ENCODE measurements around the gene ADARB2. TPM values are rescaled to one million over a fixed set of nuclear protein-coding genes. Genes with fewer than 3 reads are reported as not detected.
A peak's percentile ranks its signal among the peaks of the same experiment; 100 is the strongest.

Gene ADARB2
- total RNA-seq, 4 donors from 2014 or later = 2.0 to 9.9 (median 5.1) TPM

DNA sequence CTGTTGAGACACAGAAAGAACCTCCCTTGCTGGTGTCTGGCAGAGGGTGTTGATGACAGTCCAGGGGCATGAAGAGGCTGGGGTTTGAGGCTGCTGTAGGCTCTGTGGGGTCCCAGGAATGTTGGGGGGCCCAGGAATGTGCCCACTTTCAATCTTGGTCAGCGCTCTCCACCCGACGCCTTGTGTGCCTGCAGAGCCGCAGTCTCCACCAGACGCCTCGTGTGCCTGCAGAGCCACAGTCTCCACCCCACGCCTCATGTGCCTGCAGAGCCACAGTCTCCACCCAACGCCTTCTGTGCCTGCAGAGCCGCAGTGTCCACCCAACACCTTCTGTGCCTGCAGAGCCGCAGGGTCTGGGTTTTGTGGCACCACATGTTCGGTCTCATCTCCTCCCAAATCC lies 84.0 kb downstream of the ADARB2 start:
- no peaks in the 10 kb centered on the region for H3K36me3 ChIP-seq
- no peaks in the 10 kb centered on the region for H3K27me3 ChIP-seq
- no peak overlapping the region for H3K27ac ChIP-seq
- H3K9me3 ChIP-seq = no peaks in the 10 kb centered on the region
- H3K4me3 ChIP-seq = no peak overlapping the region
- DNase-seq = no peak
- no peaks in the 10 kb centered on the region for H3K4me1 ChIP-seq
- TF ChIP-seq, protein P1, sequence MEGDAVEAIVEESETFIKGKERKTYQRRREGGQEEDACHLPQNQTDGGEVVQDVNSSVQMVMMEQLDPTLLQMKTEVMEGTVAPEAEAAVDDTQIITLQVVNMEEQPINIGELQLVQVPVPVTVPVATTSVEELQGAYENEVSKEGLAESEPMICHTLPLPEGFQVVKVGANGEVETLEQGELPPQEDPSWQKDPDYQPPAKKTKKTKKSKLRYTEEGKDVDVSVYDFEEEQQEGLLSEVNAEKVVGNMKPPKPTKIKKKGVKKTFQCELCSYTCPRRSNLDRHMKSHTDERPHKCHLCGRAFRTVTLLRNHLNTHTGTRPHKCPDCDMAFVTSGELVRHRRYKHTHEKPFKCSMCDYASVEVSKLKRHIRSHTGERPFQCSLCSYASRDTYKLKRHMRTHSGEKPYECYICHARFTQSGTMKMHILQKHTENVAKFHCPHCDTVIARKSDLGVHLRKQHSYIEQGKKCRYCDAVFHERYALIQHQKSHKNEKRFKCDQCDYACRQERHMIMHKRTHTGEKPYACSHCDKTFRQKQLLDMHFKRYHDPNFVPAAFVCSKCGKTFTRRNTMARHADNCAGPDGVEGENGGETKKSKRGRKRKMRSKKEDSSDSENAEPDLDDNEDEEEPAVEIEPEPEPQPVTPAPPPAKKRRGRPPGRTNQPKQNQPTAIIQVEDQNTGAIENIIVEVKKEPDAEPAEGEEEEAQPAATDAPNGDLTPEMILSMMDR (IDR thresholded peaks at IDR 0.05) = no peak
- no peak for TF ChIP-seq POLR2A (IDR thresholded peaks at IDR 0.05)

DNA sequence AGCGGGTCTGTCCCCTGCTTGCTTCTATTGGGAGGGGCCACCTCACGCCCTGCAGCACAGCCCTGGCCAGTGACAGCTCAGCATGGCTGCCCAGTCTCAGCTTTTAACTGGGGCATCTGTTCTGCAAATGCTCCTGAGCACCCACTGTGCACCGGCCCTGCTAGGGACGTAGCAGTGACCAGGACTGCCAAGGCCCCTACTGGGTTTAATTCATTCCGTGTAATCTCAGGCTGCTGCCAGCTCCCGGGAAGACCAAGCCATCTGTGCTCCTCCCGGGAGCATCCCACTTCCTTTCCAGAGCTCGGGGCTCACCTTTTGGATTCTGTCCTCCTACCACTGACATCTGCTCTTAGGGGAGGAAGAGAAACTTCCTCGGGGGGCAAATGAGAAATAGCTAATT lies 85.2 kb downstream of the ADARB2 start:
- Histone ChIP-seq H3K27ac (no peak overlapping the region), H3K27me3 (no peaks in the 10 kb centered on the region), H3K9me3 (no peaks in the 10 kb centered on the region), H3K4me1 (no peaks in the 10 kb centered on the region), H3K4me3 (no peak overlapping the region), H3K36me3 (no peaks in the 10 kb centered on the region)
- DNase-seq = peak in 1 of 3 donors; percentile 4
- TF ChIP-seq, protein P1 (IDR thresholded peaks at IDR 0.05) = no peak
- TF ChIP-seq POLR2A (IDR thresholded peaks at IDR 0.05) = no peak

DNA sequence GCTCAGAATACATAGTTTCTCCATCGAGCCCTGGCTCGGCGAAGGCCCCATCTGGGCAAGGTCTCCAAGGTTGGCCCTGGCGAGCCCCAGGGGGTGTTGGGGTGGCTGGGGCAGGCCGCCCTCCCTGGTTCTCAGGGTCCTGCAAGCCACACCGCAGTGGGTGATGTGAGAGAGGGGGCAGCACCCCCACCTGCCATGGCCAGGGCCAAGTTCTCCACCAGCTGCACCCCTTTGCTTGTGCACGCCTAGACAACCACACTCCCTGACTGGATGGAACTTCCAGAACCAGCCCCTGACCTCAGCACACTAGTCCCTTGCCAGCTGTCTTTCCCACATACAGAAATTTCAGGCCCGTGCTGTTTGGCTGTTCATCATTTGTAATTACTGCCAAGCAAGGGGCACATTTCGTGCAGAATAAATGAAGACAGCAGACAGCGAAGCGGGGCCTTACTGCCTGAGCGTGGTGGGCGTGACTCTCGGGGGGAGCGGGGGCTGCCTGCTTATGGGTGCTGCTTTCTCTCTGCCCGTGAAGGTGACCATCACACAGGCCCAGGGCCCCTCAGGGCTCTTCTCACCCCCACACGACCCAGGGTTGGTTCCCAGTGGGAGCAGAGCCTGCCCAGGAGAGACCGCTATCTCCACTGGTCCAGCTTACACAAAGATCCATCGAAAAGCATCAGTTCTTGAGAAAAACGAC lies 85.9 kb downstream of the ADARB2 start:
- Histone ChIP-seq H3K4me1 (no peaks in the 10 kb centered on the region), H3K4me3 (no peak overlapping the region), H3K27me3 (no peaks in the 10 kb centered on the region), H3K27ac (no peak overlapping the region), H3K9me3 (no peaks in the 10 kb centered on the region), H3K36me3 (no peaks in the 10 kb centered on the region)
- TF ChIP-seq POLR2A (IDR thresholded peaks at IDR 0.05) = no peak
- TF ChIP-seq, protein P1 (IDR thresholded peaks at IDR 0.05) = no peak
- peak in 1 of 3 donors; percentile 11 for DNase-seq

DNA sequence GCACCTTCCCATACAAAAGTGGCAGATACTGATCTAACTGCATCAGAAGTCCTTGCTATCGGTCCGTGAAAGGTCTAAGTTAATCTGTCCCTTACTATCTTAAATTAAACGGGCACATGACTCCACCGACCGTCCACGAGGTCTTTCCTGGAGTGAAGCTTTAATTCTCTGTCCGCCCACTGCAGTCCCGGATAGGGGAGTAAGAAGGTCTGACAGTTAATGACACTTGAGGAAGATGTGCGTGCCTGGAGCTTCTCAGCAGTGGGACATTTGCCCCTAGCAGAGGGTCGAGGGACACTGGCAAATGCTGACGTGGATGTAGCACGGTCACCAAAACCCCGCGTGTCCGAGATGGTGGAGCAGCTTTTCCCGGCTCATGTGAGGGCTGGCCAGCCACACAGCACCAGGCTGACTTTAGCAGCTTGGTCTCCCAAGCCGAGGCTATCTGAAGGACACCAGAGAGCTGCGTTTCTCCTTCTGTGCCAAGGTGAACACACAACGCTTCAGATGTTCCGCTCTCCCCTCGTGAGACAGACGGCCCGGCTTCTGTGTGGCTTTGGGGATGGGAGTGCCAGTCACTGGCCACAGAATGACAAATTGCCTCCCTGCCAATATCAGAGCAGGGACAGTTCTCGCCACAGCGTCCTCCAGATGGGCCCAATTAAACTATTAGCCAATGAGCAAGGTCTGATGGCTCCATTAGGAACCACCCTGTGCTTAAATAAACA lies 86.6 kb downstream of the ADARB2 start:
- Histone ChIP-seq H3K36me3 (no peaks in the 10 kb centered on the region), H3K9me3 (no peaks in the 10 kb centered on the region), H3K27me3 (no peaks in the 10 kb centered on the region), H3K4me3 (no peak overlapping the region), H3K4me1 (no peaks in the 10 kb centered on the region), H3K27ac (no peak overlapping the region)
- TF ChIP-seq POLR2A (IDR thresholded peaks at IDR 0.05) = no peak
- TF ChIP-seq, protein P1 (IDR thresholded peaks at IDR 0.05) = no peak
- peak in 1 of 3 donors; percentile 2 for DNase-seq

DNA sequence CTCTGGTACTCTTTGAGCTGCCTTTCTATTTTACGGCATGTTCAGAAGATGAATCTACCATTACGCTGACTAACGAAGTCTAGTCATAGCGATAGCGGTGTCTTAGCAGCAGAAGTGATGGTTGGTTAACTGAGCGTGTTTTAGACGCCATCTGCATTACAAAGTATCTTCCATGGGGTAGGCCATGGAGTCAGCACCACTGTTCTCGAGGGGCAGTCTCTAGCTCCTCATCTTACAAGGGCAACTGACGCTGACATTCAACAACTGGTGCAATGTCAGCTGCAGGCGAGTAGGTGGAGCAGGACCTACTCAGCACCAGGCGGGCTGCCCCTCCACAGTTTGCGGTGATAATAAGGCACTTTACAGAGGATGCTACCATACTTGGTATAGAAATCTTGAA lies 88.7 kb downstream of the ADARB2 start:
- no peak for DNase-seq
- H3K4me1 ChIP-seq = no peaks in the 10 kb centered on the region
- no peaks in the 10 kb centered on the region for H3K36me3 ChIP-seq
- H3K27ac ChIP-seq = no peak overlapping the region
- H3K9me3 ChIP-seq = no peaks in the 10 kb centered on the region
- H3K27me3 ChIP-seq = no peaks in the 10 kb centered on the region
- no peak overlapping the region for H3K4me3 ChIP-seq
- TF ChIP-seq POLR2A (IDR thresholded peaks at IDR 0.05) = no peak
- TF ChIP-seq, protein P1 (IDR thresholded peaks at IDR 0.05) = no peak

Data from Peyer's patch (tissue), 4 donors.